Right lobe of liver (tissue), 4 donors: ENCODE measurements around the gene PIM3.

Experiments used
- CTCF ChIP-seq, 4 donors: fragments of 200-600 bp in 3 of 4; fragments of 450-650 bp in 1 of 4; IDR thresholded peaks; one replicate each; pipeline versions ENCODE4 v1.5.1 to v1.8.0; 2016 to 2022; ENCODE audit warnings: antibody characterized with exemption in 4 of 4, mild to moderate bottlenecking in 2 of 4
- POLR2A ChIP-seq: fragments of 450-650 bp; IDR thresholded peaks from one replicate; pipeline ENCODE4 v1.6.1; 2017; ENCODE audit warnings: antibody characterized with exemption, mild to moderate bottlenecking
- donor health status: DM: no; HTN: no; CAD: no.
- donor health status: DM: no; HTN: no; CAD: no.
- donor health status: DM: no; HTN: yes; CAD: no.

- TF ChIP-seq CTCF (IDR thresholded peaks at IDR 0.05) (no peak), POLR2A (no peak)
These were observed 47.8 kb downstream of the PIM3 start for GRCh38 chr22:50008151-50009040.
